22Rv1 (cell line): ENCODE data around the gene AGRP.
"Not testable (repeated sequence)": the region's sequence is repeated elsewhere in the genome, so short reads cannot be mapped to it uniquely, and the experiment has no call there.

Experiments
- H3K27ac ChIP-seq: fragments of 450-650 bp; 2 replicates; pipeline ENCODE4 v1.5.1; 2017
- ZFX ChIP-seq: fragments of 450-650 bp; IDR thresholded peaks from 2 replicates; pipeline ENCODE4 v1.6.1; 2017; ENCODE audit warnings: antibody characterized with exemption, borderline replicate concordance
- TF ChIP-seq, protein P1 (sequence below): fragments of 450-650 bp; IDR thresholded peaks from 2 replicates; pipeline ENCODE4 v1.5.1; 2017; ENCODE audit warnings: mild to moderate bottlenecking

AGRP gene

DNA sequence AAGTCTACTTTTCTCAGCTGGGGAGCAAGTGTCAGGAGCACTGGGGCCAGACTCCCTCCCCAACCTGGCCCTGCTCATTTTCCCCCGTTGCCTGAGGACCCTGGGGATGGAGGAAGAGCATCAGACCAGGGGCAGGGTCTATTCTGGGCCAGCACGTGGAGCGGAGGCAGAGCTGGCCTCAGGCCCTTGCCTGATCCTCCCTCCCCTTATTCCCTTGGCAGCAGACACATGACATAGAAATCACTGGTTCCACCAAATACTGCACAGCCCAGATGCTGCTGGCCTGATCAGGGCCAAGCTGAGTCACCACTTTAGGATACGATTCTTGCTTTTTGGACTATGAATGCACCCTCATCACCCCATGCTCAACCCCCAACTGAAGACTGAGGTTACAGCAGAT is 15.8 kb upstream of the AGRP start:
- H3K27ac ChIP-seq: no peak overlapping the region
- no peak for TF ChIP-seq ZFX
- TF ChIP-seq, protein P1, sequence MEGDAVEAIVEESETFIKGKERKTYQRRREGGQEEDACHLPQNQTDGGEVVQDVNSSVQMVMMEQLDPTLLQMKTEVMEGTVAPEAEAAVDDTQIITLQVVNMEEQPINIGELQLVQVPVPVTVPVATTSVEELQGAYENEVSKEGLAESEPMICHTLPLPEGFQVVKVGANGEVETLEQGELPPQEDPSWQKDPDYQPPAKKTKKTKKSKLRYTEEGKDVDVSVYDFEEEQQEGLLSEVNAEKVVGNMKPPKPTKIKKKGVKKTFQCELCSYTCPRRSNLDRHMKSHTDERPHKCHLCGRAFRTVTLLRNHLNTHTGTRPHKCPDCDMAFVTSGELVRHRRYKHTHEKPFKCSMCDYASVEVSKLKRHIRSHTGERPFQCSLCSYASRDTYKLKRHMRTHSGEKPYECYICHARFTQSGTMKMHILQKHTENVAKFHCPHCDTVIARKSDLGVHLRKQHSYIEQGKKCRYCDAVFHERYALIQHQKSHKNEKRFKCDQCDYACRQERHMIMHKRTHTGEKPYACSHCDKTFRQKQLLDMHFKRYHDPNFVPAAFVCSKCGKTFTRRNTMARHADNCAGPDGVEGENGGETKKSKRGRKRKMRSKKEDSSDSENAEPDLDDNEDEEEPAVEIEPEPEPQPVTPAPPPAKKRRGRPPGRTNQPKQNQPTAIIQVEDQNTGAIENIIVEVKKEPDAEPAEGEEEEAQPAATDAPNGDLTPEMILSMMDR: no peak

DNA sequence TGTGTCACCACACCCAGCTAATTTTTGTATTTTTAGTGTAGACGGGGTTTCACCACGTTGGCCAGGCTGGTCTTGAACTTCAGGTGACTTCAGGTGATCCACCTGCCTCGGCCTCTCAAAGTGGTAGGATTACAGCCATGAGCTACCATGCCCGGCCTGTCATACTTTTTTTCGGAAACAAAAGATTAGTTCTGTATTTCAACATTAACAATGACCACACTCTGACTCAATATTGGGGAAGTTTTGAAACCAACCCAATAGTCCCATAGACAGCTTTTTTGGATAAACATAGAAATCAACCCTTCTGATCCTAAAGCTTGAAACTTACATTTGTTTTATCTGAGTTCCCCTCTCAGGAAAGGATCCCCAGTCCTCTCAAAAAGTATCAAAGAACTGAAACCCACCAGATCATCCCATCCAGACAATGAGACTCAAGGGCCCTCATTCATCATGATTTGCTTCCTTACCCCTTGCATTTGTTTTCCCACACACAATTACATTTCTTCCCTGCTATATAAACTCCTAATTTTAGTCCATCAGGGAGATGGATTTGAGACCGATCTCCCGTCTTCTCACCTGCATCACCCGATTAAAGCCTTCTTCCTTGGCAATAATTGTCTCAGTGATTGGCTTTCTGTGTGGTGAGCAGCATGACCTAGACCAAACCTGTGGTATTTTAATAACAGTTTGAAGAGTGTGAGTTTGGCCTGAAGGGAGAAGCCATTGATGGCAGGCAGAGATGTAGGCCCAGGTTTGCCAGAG is 7.2 kb upstream of the AGRP start:
- no peak overlapping the region for H3K27ac ChIP-seq
- TF ChIP-seq, protein P1: no peak
- no peak for TF ChIP-seq ZFX

DNA sequence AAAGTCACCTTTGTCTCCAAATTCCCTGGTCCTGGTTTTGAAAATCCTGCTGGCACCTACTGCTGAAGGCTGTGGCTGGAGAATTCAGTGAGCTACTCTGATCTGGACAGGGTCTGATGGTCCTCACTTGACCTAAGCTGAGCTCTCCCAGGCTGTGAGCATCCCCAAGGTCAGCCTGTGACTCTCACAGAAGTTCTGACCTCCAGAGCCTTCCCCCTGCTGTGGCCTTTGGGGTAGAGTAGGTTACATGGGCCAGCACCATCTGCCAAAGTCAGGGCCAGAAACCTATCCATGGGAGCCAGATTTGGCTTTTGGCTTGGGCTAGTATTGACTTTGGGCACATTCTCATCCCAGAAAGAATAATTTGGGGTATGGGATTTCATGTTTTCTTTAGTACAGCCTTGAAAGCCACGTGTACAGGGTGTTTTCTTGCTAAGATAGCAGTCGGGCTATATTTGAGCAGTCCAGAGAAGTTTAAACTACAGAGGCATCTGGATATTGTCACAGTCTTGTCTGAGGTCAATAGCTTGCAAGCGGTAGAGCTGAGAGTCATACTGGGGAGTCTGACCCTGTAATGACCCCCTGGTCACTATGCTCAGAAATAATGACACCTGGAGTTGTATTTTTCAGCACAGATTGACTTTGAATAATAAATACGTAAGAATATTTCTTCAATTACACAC is 6.2 kb upstream of the AGRP start:
- no peak for TF ChIP-seq ZFX
- TF ChIP-seq, protein P1: no peak
- H3K27ac ChIP-seq: no peak overlapping the region

DNA sequence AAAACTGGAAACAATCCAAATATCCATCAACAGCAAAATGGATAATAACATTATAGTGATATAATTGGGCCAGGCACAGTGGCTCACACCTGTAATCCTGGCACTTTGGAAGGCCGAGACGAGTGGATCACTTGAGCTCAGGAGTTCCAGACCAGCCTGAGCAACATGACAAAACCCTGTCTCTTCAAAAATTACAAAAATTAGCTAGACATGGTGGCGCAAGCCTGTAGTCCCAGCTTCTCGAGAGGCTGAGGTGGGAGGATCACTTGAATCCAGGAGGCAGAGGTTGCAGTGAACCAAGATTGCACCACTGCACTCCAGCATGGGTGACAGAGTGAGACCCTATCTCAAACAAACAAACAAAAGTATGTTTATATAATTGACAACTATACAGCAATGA is 4.2 kb upstream of the AGRP start:
- not testable (repeated sequence) for H3K27ac ChIP-seq

DNA sequence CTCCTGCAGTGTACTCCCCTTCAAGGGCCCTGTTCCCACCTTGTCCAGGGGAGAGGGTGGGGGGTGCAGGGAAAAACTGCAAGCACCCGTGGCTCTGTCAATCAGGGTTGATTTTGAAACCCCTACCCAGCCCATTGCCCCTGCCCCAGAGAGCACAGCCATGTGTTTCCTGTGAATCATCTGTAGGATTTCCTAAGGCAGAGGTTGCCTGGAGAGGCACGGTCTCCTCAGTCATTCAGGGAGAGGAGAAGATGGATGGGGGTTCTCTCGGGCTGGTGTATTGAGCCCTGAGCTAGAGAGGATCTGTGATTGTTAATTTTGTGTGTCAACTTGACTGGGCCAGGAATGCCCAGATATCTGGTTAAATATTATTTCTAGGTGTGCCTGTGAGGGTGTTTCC is 3.5 kb upstream of the AGRP start:
- TF ChIP-seq ZFX: no peak
- TF ChIP-seq, protein P1: no peak

DNA sequence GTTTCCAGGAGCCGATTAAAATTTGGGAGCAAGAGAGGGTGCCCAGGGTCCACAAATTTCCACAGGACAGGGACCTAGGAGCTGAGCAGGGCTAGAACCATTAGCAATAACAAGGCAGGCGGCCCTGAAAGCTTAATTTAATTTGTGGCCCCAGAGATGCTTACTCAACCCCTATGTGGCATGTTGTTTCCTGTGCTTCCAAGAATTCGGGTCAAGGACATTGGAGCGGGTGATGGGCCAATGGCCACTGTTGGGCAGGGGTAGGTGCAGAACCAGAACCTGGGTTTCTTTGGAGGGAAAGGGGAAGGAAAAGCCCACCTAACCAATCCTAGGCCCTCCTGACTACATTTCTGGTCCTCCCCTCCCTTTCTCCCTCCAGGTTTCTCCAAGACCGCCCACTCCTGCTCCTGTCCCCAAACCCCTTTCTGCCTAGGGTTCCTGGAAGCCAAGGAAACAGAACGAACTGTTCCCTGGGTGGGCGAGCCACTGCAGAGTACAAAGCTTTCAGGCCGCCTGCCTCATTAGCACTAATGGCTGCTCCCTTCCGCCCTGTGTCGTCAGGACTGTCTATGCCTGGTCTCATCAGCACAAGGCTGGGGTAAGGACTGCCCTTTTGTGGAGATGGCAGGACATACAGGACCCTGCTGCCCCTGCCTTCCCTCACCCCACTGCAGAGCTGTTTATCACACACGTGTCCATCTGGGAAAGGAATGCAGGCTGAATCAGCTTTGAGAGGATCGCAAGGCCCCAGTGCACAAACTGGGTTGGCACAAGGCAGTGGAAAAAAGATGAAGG is 581 bp upstream of the AGRP start:
- no peak overlapping the region for H3K27ac ChIP-seq
- TF ChIP-seq, protein P1: no peak
- TF ChIP-seq ZFX: no peak

More for the DNA sequence above, 3.5 kb upstream of the AGRP start:
- no peak overlapping the region for H3K27ac ChIP-seq

DNA sequence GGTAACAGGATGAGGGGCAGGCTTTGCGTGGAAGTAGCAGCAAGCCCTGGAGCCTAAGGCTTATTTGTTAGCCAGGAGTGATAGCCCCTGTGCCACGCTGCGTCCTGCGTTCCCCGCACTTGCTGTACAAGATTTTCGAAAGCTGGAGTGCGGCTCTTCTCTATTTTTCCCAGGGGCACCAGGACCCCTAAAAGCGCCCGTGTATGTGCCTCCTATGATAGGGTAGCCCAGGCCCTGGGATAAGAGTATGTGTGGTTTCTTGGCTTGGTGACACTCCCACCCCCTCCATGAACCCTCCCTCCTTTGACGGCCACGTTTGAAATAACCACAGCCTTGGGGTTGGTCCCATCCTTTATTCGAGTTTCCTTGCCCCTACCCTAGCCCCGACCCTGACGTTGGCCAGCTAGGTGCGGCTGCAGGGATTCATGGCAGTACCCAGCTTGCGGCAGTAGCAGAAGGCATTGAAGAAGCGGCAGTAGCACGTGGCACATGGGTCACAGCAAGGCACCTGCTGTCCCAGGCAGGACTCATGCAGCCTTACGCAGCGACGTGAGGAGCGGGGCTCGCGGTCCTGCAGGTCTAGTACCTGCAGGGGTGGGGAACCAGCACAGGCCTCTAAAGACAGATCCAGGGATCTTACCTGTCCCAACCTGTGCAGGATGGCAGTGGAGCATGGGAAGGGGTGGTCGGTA is 968 bp downstream of the AGRP start:
- TF ChIP-seq ZFX: no peak
- TF ChIP-seq, protein P1: no peak
- H3K27ac ChIP-seq: peak overlapping the region; percentile 76
